Measurements from ENCODE around the gene ACVR1B. TPM values are rescaled to one million over a fixed set of nuclear protein-coding genes. Genes with fewer than 3 reads are reported as not detected.

The ACVR1B gene
- total and polyA plus RNA-seq, 2 donors (not counting 3 experiments of a cell fraction or from before 2014, with no cell fraction given): 29.0 to 33.7 TPM

GRCh38 chr12:52038447-52038846 is 86.9 kb downstream of the ACVR1B start:
- H3K4me1 ChIP-seq (ENCODE audit: control insufficient read depth, extremely low read depth, insufficient read depth, low read length): peaks cover 15% of the 10 kb centered on the region
- H3K36me3 ChIP-seq (ENCODE audit: control insufficient read depth in 2 of 2, extremely low read depth in 1 of 2, insufficient read depth in 2 of 2, low read length in 2 of 2): no peaks in the 10 kb centered on the region
- POLR2A ChIA-PET: no interaction called here
- no peaks in the 10 kb centered on the region for H3K9me3 ChIP-seq (replicated peaks; ENCODE audit: control insufficient read depth, insufficient read depth, low read length)
- no peaks in the 10 kb centered on the region for H3K9me1 ChIP-seq (replicated peaks; ENCODE audit: control insufficient read depth, extremely low read depth, insufficient read depth, low read length)
- CTCF ChIA-PET: interaction anchor here (1.0 to 8.7 kb wide), 9 partner anchors 9 to 83 kb away, joined by 3 to 67 read pairs (median 5); partner anchors contain the start of genes ATG101 and NR4A1
- DNase-seq (ENCODE audit: low read depth, low spot score): peak; percentile 30
- H3K27ac ChIP-seq (ENCODE audit: insufficient read depth, low read depth, low read length): no peak overlapping the region
- H2AFZ ChIP-seq (ENCODE audit: low read depth, low read length): no peak overlapping the region
- no peak overlapping the region for H3K4me3 ChIP-seq (replicated peaks in 1 of 3; ENCODE audit: insufficient read depth in 1 of 3, low read depth in 1 of 3, low read length in 3 of 3)
- H4K20me1 ChIP-seq (replicated peaks; ENCODE audit: control insufficient read depth, extremely low read depth, insufficient read depth, low read length): no peaks in the 10 kb centered on the region
- dilution Hi-C loops (cut with MboI; ENCODE audit: extremely low pct_ligation_motif_present, low sequenced_read_pairs): no loop called here
- no peak overlapping the region for H3K9ac ChIP-seq (replicated peaks; ENCODE audit: extremely low read depth, insufficient read depth, low read length)
- intact Hi-C loops (cut with micrococcal nuclease): no loop called here
- no peaks in the 10 kb centered on the region for H3K27me3 ChIP-seq (ENCODE audit: control insufficient read depth in 2 of 2, insufficient read depth in 2 of 2, low read length in 2 of 2)
- H3K79me2 ChIP-seq (ENCODE audit: control insufficient read depth, insufficient read depth, low read length): no peaks in the 10 kb centered on the region
- FAIRE-seq: peak; percentile 55
- TF ChIP-seq EZH2 (IDR thresholded peaks at IDR 0.05; ENCODE audit: borderline replicate concordance, low read depth, low read length, severe bottlenecking) (no peak), FOS (IDR thresholded peaks at IDR 0.05; ENCODE audit: borderline replicate concordance, insufficient read depth, low read length) (no peak), POLR2AphosphoS5 (IDR thresholded peaks at IDR 0.05; ENCODE audit: insufficient read depth, low read depth, low read length) (no peak), JUN (IDR thresholded peaks at IDR 0.05; ENCODE audit: borderline replicate concordance, insufficient read depth, insufficient read length, low read depth) (no peak), MYC (IDR thresholded peaks at IDR 0.05; ENCODE audit: low read depth, low read length) (no peak), GATA2 (IDR thresholded peaks at IDR 0.05; ENCODE audit: insufficient read depth, insufficient read length, low read depth, low read length) (no peak), MAX (IDR thresholded peaks at IDR 0.05; ENCODE audit: insufficient read depth, insufficient read length) (no peak), POLR2A (IDR thresholded peaks at IDR 0.05; ENCODE audit: low read depth, low read length) (no peak), CTCF (IDR thresholded peaks at IDR 0.05; ENCODE audit: extremely low read depth in 1 of 2, insufficient read depth in 1 of 2, low read depth in 1 of 2, low read length in 2 of 2) (no peak)
- BruUV-seq (replicated peaks): TSS peak; percentile 29
- peak overlapping the region; percentile 2 for H3K4me2 ChIP-seq (ENCODE audit: insufficient read depth, low read length)
